ENCODE results near the gene FAH.

GRCh38 chr15:80172401-80172800, 19.6 kb downstream of the FAH start:
- TF ChIP-seq MYC (IDR thresholded peaks at IDR 0.05; ENCODE audit: low read depth, low read length): no peak
- TF ChIP-seq CTCF (IDR thresholded peaks at IDR 0.05; ENCODE audit: low read depth, low read length): no peak
- TF ChIP-seq POLR2A (IDR thresholded peaks at IDR 0.05; ENCODE audit: extremely low read depth, insufficient read length): no peak
- TF ChIP-seq MAX (IDR thresholded peaks at IDR 0.05; ENCODE audit: low read depth, low read length): no peak
